Peyer's patch (tissue), 4 donors: ENCODE measurements around the gene PRTG. TPM values are rescaled to one million over a fixed set of nuclear protein-coding genes. Genes with fewer than 3 reads are reported as not detected.

ENCODE experiments used
- DNase-seq, 3 donors: peaks; one replicate each; pipeline ENCODE4 v3.0.0-alpha.2; 2017 to 2019
- H3K27ac ChIP-seq, 4 donors: fragments of 200-600 bp; sonication (generic); one replicate each; pipeline ENCODE4 v1.5.1; 2016 to 2019
- H3K27me3 ChIP-seq, 2 donors: fragments of 200-600 bp; sonication (generic); one replicate each; pipeline ENCODE4 v1.5.1; 2019
- H3K36me3 ChIP-seq, 3 donors: fragments of 200-600 bp; sonication (generic); one replicate each; pipeline ENCODE4 v1.5.1; 2016 to 2019
- H3K4me1 ChIP-seq, 4 donors: fragments of 200-600 bp; sonication (generic); one replicate each; pipeline ENCODE4 v1.5.1; 2016 to 2019
- H3K4me3 ChIP-seq, 4 donors: fragments of 200-600 bp; sonication (generic); 1 replicate in 3 of 4; 2 replicates in 1 of 4; pipeline ENCODE4 v1.5.1; 2016 to 2019; ENCODE audit warnings: mild to moderate bottlenecking in 1 of 4
- H3K9me3 ChIP-seq, 4 donors: fragments of 200-600 bp; sonication (generic); one replicate each; pipeline ENCODE4 v1.5.1; 2016 to 2019; ENCODE audit warnings: mild to moderate bottlenecking in 1 of 4
- POLR2A ChIP-seq, 2 donors: fragments of 450-650 bp; IDR thresholded peaks; one replicate each; pipeline ENCODE4 v1.5.1; 2017; ENCODE audit warnings: antibody characterized with exemption in 2 of 2, mild to moderate bottlenecking in 2 of 2, moderate library complexity in 2 of 2
- small RNA-seq, 2 donors: library from RNA; depleted of rRNA; stranded (forward); fragments of <200 nt; gene quantifications; one replicate each; pipeline ENCODE3, GENCODE V24; 2016
- total RNA-seq, 4 donors: library from RNA; depleted of rRNA; stranded (reverse); fragments of >200 nt; gene quantifications; one replicate each; pipeline ENCODE4 v1.1.0, GENCODE V29; 2016
- TF ChIP-seq, protein P1 (sequence below), 6 experiments: fragments of 450-650 bp in 4 of 6; fragments of 200-600 bp in 2 of 6; sonication (generic) in 1 of 6; IDR thresholded peaks; one replicate each; pipeline ENCODE4 v1.5.1; 2017 to 2019; ENCODE audit warnings: antibody characterized with exemption in 6 of 6, mild to moderate bottlenecking in 3 of 6, moderate library complexity in 1 of 6

PRTG gene
- total RNA-seq, 4 donors from 2014 or later, result 0.19 to 6.6 (median 0.54) TPM; not detected in 1

DNA sequence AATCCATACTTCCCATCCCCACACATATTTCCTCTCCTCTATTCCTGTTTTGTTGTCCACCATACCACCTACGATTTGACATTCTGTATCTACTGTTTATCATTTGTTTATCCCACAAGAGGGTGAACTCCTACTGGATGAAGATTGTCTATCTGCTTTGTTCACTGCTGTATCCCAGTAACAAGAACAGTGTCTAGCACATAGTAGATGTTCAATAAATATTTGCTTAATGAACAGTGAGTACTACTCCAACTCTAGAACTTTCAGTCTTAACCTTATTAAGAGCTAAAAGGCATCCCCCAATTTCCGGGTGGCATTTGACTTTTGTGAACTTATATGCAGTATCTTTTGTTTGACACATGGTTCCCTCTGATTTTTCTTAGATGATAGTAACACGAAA is 156.1 kb downstream of the PRTG start:
- peaks cover 0 to 6% of the 10 kb centered on the region in 2 donors for H3K27me3 ChIP-seq
- no peak for TF ChIP-seq POLR2A (IDR thresholded peaks at IDR 0.05)
- no peak for DNase-seq
- H3K9me3 ChIP-seq, result no peaks in the 10 kb centered on the region
- no peaks in the 10 kb centered on the region for H3K36me3 ChIP-seq
- peak overlapping the region in 1 of 4 donors; percentile 62 for H3K4me3 ChIP-seq
- no peak overlapping the region for H3K27ac ChIP-seq
- H3K4me1 ChIP-seq, result no peaks in the 10 kb centered on the region

DNA sequence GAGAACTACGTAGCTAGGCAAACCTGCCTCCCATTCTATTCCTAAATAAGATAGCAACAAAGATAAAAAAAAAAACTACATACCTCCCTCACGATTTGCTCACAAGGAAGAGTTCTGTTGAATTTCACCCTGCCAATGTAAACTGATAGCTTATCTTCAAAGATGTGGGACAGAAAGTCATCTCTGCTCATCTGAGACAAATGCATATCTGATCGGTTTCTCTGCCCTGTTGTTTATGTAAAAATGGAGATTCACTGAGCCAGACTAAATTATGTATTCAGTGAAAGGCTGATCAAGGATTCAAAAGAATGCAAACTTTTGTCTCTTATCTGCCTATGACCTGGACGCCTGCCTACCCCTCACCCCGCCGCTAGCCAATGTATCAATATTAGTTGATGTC is 166.0 kb downstream of the PRTG start:
- no peaks in the 10 kb centered on the region for H3K9me3 ChIP-seq
- no peaks in the 10 kb centered on the region for H3K27me3 ChIP-seq
- no peak overlapping the region for H3K27ac ChIP-seq
- no peaks in the 10 kb centered on the region for H3K4me1 ChIP-seq
- TF ChIP-seq, protein P1, sequence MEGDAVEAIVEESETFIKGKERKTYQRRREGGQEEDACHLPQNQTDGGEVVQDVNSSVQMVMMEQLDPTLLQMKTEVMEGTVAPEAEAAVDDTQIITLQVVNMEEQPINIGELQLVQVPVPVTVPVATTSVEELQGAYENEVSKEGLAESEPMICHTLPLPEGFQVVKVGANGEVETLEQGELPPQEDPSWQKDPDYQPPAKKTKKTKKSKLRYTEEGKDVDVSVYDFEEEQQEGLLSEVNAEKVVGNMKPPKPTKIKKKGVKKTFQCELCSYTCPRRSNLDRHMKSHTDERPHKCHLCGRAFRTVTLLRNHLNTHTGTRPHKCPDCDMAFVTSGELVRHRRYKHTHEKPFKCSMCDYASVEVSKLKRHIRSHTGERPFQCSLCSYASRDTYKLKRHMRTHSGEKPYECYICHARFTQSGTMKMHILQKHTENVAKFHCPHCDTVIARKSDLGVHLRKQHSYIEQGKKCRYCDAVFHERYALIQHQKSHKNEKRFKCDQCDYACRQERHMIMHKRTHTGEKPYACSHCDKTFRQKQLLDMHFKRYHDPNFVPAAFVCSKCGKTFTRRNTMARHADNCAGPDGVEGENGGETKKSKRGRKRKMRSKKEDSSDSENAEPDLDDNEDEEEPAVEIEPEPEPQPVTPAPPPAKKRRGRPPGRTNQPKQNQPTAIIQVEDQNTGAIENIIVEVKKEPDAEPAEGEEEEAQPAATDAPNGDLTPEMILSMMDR (IDR thresholded peaks at IDR 0.05), result no peak
- no peak for TF ChIP-seq POLR2A (IDR thresholded peaks at IDR 0.05)
- H3K36me3 ChIP-seq, result no peaks in the 10 kb centered on the region
- H3K4me3 ChIP-seq, result no peak overlapping the region
- no peak for DNase-seq

DNA sequence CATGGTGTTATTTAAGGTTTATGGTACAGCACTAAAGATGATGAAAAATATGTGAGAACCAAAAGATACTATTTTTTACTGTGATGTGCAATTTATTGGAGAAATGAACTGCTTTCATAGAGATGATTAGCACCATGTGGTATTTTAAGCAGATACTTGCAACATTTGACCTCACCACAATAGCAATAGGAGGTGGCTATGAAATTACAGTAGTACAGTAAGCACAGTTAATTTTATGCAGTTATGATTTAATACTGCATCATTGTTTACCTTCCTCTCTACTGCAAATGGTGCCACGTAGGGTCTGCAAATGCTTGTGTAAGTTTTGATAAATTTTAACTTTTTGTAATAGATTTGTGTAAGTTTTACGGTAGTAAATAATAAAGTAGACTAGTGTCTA is 168.9 kb downstream of the PRTG start:
- H3K36me3 ChIP-seq, result no peaks in the 10 kb centered on the region
- no peak for DNase-seq
- H3K9me3 ChIP-seq, result no peaks in the 10 kb centered on the region
- H3K4me1 ChIP-seq, result no peaks in the 10 kb centered on the region
- H3K4me3 ChIP-seq, result no peak overlapping the region
- no peaks in the 10 kb centered on the region for H3K27me3 ChIP-seq
- H3K27ac ChIP-seq, result no peak overlapping the region
- TF ChIP-seq, protein P1 (IDR thresholded peaks at IDR 0.05), result no peak
- TF ChIP-seq POLR2A (IDR thresholded peaks at IDR 0.05), result no peak

DNA sequence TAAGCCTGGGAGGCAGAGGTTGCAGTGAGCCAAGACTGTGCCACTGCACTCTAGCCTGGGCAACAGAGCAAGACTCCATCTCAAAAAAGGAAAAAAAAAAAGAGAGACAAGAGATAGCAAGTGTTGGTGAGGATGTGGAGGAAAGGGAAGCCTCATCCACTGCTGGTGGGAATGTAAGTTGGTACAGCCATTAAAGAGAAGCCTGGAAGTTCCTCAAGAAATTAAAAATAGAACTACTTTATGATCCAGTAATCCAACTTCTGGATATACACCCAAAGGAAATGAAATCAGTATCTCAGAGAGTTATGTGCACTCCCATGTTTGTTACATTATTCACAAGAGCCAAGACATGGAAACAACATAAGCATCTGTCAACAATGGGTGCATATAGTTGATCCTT is 169.7 kb downstream of the PRTG start:
- H3K9me3 ChIP-seq, result no peaks in the 10 kb centered on the region
- H3K4me3 ChIP-seq, result no peak overlapping the region
- H3K27me3 ChIP-seq, result no peaks in the 10 kb centered on the region
- no peak for DNase-seq
- no peaks in the 10 kb centered on the region for H3K4me1 ChIP-seq
- no peak overlapping the region for H3K27ac ChIP-seq
- no peaks in the 10 kb centered on the region for H3K36me3 ChIP-seq
- no peak for TF ChIP-seq POLR2A (IDR thresholded peaks at IDR 0.05)
- TF ChIP-seq, protein P1 (IDR thresholded peaks at IDR 0.05), result no peak

DNA sequence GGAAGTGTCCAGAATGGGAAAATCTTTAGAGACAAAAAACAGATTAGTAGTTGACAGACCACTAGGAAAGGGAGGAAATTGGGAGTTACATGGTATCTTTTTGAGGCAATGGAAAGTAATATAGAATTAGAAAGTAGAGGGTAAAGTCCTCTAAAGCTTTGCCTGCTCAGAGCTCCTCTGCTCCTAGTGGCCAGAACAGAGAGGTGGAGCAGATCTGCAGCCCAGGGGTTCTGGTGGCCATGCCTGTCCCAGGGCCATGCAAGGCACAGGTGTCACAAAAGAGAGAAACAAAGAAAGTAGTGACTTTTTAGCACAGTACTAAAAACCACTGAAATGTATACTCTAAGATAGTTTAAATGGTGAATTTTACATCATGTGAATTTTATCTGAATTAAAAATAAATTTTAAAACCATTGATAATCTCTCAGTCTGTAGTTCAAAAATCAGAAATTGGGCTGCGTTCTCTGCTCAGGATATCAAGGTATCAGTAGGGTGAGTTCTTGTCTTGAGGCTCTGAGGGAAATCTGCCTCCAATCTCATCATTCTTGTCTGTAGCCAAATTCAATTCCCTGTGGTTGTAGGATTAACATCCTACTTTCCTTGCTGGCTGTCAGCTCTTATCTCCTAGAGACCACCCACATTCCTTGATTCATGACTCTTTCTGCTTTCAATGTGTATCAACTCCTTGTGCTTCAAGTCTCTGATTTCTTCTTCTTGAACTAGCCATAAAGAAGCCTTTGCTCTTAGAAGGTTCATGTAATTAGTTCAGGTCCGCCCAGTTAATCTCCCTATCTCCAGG is 178.4 kb downstream of the PRTG start:
- Histone ChIP-seq H3K27ac (no peak overlapping the region), H3K9me3 (no peaks in the 10 kb centered on the region), H3K4me3 (no peak overlapping the region), H3K27me3 (no peaks in the 10 kb centered on the region), H3K4me1 (no peaks in the 10 kb centered on the region), H3K36me3 (no peaks in the 10 kb centered on the region)
- no peak for DNase-seq
- no peak for TF ChIP-seq POLR2A (IDR thresholded peaks at IDR 0.05)
- TF ChIP-seq, protein P1 (IDR thresholded peaks at IDR 0.05), result no peak

DNA sequence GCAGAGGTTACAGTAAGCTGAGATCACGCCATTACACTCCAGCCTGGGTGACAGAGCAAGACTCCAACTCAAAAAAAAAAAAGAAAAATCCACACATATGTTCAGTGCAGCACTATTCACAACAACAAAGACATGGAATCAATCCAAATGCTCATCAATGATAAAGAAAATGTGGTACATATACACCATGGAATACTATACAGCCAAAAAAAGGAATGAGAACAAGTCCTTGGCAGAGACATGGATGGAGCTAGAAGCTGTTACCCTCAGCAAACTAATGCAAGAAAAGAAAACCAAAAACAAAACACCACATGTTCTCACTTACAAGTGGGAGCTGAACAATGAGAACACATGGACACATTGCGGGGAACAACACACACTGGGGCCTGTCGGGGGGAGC is 180.4 kb downstream of the PRTG start:
- TF ChIP-seq, protein P1 (IDR thresholded peaks at IDR 0.05), result no peak
- no peak for TF ChIP-seq POLR2A (IDR thresholded peaks at IDR 0.05)
- Histone ChIP-seq H3K9me3 (no peaks in the 10 kb centered on the region), H3K27ac (no peak overlapping the region), H3K4me3 (no peak overlapping the region), H3K27me3 (no peaks in the 10 kb centered on the region), H3K4me1 (no peaks in the 10 kb centered on the region), H3K36me3 (no peaks in the 10 kb centered on the region)
- DNase-seq, result no peak

Small RNA genes within 50 kb of the gene (small RNA-seq; reads per million reads assigned to genes)
- gene AC009997.1, result 0 reads per million in 2 donors

Other genes with a start within 250 kb of the PRTG start
- 1 to 10 TPM in 1 of 4 donors, not detected in 3; 2.6 TPM for gene DNAAF4, start 234.9 kb downstream of the PRTG start, total RNA-seq
- gene PYGO1, start 154.8 kb downstream of the PRTG start, total RNA-seq, result 1 to 10 TPM in 1 of 4 donors, under 1 TPM in 3; 0.35 to 2.5 (median 0.76) TPM